Hypothalamus (tissue), 51 donors: ENCODE measurements around the gene TRDMT1.

ENCODE experiments used
- DNase-seq, 51 donors: peaks; one replicate each; lab custom pipeline; 2025; lab: John Stamatoyannopoulos, UW

The TRDMT1 gene

GRCh38 chr10:17232276-17232960 is 30.9 kb upstream of the TRDMT1 start:
- DNase-seq, result no peak

- DNase-seq, result no peak
Measured at GRCh38 chr10:17231788-17232187, 30.3 kb upstream of the TRDMT1 start.

GRCh38 chr10:17229967-17230682 is 28.7 kb upstream of the TRDMT1 start:
- DNase-seq, result peak in 12 of 51 donors; percentile 3 to 51 (median 16)

- DNase-seq, result peak in 1 of 51 donors; percentile 2
Measured at GRCh38 chr10:17229717-17229966, 28.2 kb upstream of the TRDMT1 start.

GRCh38 chr10:17229016-17229716 is 27.7 kb upstream of the TRDMT1 start:
- DNase-seq, result peak in 21 of 51 donors; percentile 13 to 84 (median 24)

- peak in 24 of 51 donors; percentile 2 to 84 (median 34) for DNase-seq
Measured at GRCh38 chr10:17228091-17229015, 26.9 kb upstream of the TRDMT1 start, which contains the start of gene VIM. Gene VIM, plus strand, starts transcription at chr10:17228241. Its CDS starts 1,182 bp downstream, at chr10:17229423.

GRCh38 chr10:17227367-17228090 is 26.1 kb upstream of the TRDMT1 start:
- no peak for DNase-seq

- DNase-seq, result no peak
Measured at GRCh38 chr10:17226891-17227303, 25.4 kb upstream of the TRDMT1 start.

GRCh38 chr10:17225808-17226207 is 24.3 kb upstream of the TRDMT1 start:
- no peak for DNase-seq

GRCh38 chr10:17222329-17222728 is 20.9 kb upstream of the TRDMT1 start:
- DNase-seq, result no peak

GRCh38 chr10:17220652-17221100 is 19.2 kb upstream of the TRDMT1 start:
- no peak for DNase-seq

- no peak for DNase-seq
Measured at GRCh38 chr10:17219024-17219423, 17.6 kb upstream of the TRDMT1 start.

- DNase-seq, result no peak
Measured at GRCh38 chr10:17217631-17218232, 16.3 kb upstream of the TRDMT1 start.

- no peak for DNase-seq
Measured at GRCh38 chr10:17216901-17217395, 15.5 kb upstream of the TRDMT1 start.

- no peak for DNase-seq
Measured at GRCh38 chr10:17216217-17216900, 14.9 kb upstream of the TRDMT1 start.

- no peak for DNase-seq
Measured at GRCh38 chr10:17215782-17216122, 14.3 kb upstream of the TRDMT1 start.

GRCh38 chr10:17214971-17215781 is 13.7 kb upstream of the TRDMT1 start:
- DNase-seq, result no peak

- no peak for DNase-seq
Measured at GRCh38 chr10:17214526-17214925, 13.1 kb upstream of the TRDMT1 start.
